ENCODE results near the gene MYRF. TPM values are rescaled to one million over a fixed set of nuclear protein-coding genes. Genes with fewer than 3 reads are reported as not detected.

Gene MYRF
- total RNA-seq, 1 donor from 2014 or later = 0.30 TPM

DNA sequence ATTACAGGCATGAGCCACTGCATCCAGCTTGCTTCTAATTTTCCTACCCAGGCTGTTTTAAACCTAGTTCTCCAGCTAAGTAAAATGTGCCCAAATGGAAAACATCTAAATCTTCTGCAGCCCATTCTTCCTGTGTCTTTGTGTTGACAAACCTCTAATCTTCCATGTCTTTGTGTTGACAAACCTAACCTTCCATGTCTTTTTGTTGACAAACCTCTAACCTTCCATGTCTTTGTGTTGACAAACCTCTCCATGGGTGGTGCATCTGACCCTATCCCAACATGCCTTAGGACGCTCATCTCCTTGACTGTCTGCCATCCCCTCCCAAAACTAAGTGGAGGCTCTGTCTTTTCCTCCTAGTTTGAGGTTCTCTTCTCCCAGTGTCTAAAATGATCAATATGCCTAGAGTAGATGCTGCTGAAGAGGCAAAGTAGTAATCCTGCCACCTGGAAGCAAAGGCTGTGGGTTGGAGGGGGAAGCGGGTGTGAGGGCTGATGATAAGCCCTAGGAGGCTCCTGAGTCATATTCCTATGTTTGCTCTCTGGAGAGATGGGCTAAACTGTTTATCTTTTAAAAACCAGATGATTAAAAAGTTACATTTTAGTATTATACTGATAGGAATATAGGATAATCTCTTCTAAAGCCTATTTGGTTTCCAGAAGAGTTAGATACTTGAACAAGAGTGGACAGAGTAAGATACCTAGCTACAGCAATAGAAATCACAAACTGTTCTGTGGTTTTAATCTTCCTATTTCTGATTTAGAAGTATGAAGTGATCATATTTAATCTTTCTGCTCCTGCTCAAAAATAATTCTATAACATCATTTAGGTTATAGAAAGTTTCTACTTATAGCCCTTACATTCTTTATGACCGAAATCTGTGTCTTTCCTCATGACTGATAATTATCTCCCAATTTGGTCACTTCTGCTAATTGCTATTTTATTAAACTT lies 48.2 kb downstream of the MYRF start:
- no peak for DNase-seq (ENCODE audit: missing footprints)
- no peak for ATAC-seq
- intact Hi-C loops (cut with DNase I) = no loop called here

DNA sequence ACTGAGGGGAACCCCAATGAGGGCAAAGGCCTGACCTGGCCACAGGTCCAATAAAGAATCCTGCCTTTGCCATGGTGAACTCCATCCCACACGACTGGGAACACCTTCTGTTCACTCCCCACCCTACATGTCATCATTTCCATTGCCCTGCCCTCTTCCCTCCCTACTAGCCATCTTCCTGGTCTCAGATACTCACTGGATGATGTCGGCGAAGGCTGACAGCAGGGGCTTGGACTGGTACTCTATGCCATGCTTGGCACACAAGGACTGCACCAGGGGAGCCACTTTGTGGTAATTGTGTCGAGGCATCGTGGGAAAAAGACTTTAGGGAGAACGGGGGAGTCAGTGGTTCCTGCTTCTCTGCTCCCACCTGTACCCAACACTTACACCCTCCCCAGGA lies 50.2 kb downstream of the MYRF start:
- no peak for ATAC-seq
- intact Hi-C loops (cut with DNase I) = no loop called here
- no peak for DNase-seq (ENCODE audit: missing footprints)

DNA sequence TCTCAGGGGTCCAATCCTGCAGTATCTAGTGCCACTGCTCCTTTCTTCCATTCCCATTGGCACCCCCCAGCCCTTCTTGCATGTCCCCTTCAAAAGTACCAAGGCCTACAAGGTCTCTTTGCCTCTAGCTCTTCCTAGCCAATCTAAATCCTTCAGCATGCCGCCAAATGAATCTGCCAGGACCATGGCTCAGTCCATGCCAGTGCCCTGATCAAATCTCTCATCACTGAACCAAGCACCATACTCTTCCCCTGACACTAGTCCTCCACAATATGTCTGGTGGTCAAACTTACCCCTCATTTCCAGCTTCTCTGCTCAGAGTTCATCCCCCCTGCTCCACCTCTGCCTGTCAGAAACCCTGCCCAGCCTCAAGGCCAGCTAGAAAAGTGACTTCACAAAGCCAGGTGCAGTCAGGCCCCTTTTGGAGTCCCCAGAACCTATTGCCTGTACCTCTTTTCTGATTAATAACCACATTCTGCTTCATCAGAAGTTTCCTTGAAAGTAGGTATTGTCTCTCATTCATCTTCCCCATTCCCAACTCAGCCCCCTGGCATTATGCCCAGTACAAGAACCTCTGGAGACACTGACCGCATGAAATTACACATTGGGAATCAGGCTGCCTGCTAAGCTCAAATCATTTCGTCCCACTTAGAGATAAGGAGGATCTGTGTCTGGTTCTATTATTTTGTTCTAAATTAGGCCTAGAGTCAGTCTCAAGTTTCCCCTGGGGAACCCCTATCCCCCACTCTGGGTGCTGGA lies 51.6 kb downstream of the MYRF start:
- ATAC-seq (no peak), DNase-seq (ENCODE audit: missing footprints) (no peak)
- intact Hi-C loops (cut with DNase I) = no loop called here

DNA sequence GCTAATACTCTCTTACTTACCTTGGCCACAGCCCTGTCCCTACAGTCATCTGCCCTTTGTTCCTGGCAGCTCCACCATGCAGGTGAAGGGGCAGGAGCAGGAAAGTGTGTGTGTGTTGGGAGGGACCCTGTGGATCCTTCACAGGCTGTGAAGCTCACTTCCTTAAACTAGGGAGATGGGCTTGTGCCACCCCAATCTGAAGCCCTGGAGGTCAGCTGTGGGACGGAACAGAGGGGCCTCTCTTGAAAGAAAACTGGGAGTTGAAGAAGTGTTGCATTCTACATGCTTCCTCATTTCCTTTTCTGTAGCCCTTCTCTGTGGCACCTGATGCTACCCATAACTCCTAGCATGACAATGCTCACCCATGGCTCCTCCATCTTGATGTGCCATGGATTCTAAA lies 52.7 kb downstream of the MYRF start:
- DNase-seq (ENCODE audit: missing footprints) (no peak), ATAC-seq (no peak)
- intact Hi-C loops (cut with DNase I) = no loop called here

DNA sequence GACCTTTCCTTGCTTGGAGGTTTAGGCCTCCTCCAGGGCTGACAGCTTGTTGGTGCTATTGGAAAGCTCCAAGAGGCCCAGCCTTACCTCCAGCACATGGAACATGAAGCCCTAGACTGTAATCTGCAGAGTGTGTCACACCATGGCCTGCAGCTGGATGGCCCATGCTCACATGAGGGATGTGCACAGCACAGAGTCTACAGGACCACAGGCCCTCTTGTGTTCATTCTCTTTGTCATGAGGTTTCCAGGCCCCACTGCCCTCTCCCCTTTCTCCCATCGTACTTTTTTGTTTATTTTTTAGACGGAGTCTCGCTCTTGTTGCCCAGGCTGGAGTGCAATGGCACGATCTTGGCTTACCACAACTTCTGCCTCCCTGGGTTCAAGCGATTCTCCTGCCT lies 54.3 kb downstream of the MYRF start:
- no peak for DNase-seq (ENCODE audit: missing footprints)
- no peak for ATAC-seq
- intact Hi-C loops (cut with DNase I) = no loop called here

DNA sequence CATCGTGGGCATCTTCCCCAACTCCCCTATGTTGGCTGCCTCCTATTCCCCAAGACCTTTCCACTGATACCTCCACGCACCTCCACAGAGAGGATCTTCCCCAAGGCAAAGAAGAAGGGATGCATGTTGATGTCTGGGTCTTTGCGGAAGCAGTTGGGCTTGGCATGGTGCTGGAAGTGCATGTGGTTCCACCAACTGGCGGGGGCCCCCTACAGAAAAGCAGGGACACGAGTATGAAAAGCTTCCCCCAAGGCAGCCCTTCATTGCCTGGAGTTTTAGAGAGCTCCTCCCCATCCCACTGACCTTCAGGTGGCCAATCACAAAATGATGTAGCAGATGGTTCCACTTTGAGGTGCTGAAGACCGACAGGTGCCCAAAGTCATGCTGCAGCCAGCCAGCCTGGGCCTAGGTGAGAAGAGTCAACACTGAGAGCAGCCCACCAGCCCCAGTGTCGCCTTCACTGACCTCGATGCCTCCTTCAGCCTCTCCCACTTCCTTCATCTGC lies 58.3 kb downstream of the MYRF start:
- intact Hi-C loops (cut with DNase I) = no loop called here
- no peak for DNase-seq (ENCODE audit: missing footprints)
- ATAC-seq = no peak

DNA sequence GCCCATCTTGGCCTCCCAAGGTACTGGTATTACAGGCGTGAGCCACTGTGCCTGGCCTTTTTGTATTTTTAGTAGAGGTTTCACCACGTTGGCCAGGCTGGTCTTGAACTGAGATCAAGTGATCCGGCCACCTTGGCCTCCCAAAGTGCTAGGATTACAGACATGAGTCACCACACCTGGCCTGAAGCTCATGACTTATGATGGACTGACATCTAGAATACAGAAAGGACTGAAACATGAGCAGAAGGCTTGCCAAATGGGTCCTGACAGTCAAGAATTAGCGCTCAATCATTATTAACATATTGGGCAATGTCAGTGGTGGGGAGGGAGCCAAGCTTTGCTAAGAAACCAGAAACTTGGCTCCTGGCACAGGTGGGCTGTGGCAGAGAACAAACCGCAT lies 59.4 kb downstream of the MYRF start:
- intact Hi-C loops (cut with DNase I) = no loop called here
- no peak for ATAC-seq

DNA sequence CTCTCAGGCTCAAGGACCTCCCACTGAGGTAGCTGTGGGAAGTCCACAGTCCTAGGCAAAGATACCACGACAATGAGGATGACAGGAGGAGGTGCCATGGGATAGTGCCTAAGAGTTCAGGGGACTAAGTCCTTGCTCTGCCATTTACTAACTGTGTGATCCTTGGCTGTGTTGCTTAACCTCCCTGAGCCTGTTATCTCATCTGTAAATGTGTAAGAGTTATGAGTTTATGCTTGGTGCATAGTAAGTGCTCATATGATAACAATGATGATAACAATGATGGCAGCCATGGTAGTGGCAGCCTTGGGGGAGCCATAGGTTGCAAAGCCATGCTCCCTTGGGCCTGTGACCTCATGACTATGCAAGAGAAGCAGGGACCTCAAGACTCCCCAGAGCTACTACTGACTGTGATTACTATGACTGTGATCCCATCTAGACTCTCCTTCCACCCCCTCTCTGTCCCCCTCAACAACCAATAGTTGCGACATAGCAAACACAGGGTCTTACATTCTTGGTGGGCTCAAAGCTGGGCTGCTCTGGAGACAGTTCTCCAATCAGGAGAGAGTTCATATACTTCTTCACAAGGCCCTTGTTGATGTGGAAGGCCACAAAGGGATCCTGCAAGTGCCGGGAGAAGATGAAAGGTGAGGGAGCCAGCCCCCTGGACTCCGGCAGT lies 60.4 kb downstream of the MYRF start:
- DNase-seq (ENCODE audit: missing footprints) (no peak), ATAC-seq (no peak)
- intact Hi-C loops (cut with DNase I) = no loop called here

More for the DNA sequence above, 59.4 kb downstream of the MYRF start:
- no peak for DNase-seq (ENCODE audit: missing footprints)

DNA sequence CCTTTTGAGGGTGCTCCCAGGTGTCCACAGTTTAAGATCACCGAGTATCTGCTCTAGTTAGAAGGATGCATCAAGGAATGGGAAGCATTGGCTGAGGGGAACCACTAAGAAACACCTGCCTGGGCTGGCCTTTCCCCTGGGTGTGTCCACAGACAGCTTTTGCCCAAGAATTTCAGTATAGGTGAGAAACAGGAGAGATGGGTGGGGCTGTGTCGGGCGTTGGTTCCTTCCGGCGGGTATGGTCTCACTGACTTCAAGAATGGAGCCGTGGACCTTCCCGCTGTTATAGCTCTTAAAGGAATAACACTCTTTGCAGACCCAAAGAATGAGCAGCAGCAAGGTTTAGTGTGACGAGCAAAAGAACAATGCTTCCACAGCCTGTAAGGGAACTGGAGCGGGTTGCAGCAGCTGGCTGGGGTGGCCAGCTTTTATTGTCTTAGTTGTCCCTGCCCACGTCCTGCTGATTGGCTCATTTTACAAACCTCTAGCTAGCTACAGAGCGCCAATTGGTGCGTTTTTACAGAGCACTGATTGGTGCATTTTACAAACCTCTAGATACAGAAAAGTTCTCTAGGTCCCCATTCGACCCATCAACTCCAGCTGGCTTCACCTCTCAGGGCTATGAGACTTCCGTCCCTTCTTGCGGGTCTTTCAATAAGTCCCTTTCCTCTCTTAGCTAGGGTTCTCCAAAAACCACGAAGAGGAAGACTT lies 62.0 kb downstream of the MYRF start:
- intact Hi-C loops (cut with DNase I) = no loop called here
- ATAC-seq = no peak
- no peak for DNase-seq (ENCODE audit: missing footprints)

DNA sequence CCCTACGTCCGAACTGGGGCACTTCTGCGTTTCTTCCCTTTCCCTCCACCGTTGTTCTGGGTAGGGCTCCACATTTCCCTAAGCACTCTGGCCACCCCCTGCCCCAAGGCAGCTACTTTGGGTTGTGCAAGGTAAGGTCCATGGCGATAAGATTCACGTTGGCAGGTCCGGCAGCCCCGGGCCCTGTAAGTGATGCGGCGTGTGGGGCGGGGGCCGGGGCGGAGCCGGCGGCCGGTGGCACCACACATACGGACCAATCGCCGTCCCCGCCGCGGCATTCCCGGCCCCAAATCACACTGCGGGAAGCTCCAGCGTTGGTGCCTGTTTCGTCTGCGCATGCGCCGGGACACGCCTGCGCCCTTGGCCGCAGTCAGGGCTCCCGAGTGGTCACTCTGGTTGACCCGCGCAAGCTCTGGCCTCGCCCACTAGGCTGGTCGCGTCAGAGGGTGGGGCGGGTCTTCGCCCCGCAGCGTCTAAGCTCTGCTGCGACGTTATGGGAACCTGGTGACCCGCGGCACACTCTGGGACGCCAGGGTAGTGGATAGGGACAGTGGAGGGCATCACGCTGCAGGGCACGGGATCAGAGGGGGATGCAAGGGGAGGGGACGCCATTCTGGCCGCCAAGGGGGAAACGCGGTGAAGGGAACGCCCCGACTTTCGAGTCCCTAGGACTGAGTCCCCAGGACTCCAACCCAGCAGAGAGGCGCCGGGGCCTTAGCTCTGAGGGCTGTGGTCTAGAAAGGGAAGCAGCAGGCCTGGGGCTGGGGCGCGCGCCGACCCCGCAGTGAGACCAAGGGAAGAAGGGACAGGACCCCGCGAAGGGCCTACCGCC lies 62.7 kb downstream of the MYRF start:
- DNase-seq (ENCODE audit: missing footprints) = peak; percentile 97
- intact Hi-C loops (cut with DNase I) = loop anchor here (5.0 kb wide), 4 partner anchors 37 to 292 kb away; partner anchors contain the start of genes FADS3 and FTH1

DNA sequence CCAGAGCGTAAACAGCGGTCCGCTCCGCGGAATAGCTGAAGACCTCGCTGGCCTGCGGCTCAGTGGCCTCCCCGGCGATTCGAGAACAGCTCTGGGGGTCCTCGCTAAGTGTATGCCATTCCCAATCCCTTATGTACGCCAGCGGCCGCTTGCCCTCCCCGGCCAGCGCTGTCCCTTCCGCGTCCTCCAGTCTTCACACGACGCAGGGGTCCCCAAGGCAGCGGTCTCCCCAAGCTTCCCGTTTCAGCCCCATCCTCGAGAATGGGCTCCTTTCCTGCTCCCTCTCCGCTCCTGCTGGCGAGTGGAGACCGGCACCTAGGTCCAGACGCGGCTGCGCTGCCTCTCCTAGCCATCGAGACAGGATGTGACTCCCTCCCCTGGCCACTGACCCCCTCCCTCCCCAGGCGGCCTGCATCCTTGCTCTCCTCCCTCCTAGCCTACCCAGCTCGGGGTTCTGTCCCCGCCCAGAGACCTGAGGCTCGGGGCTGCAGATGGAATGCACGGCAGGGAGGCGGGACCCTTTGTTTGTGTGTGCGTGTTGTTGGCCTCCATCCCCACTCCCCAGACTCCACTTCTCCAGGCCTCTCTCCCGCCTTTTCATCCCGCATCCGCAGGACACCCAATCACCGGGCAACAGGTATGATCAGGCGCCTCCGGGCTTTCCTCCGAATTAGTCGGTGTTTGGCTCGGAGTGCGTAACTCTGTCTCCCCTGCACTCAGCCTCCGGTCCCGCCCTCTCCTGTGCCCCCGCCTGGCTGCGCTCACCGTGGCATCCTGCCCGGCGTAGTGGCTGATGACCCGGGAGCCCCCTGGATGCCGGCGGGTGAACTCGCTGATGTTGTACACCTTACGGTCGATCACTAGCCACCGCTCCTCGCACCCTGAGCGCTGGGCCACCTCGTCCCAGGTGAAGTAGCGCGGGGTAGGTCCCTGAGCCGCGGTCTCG lies 63.6 kb downstream of the MYRF start:
- DNase-seq (ENCODE audit: missing footprints) (peak; percentile 85), ATAC-seq (peak; percentile 44)
- intact Hi-C loops (cut with DNase I) = loop anchor here (5.0 kb wide), 4 partner anchors 36 to 291 kb away; partner anchors contain the start of genes FADS3 and FTH1

More for the DNA sequence above, 62.7 kb downstream of the MYRF start:
- peak; percentile 97 for ATAC-seq

DNA sequence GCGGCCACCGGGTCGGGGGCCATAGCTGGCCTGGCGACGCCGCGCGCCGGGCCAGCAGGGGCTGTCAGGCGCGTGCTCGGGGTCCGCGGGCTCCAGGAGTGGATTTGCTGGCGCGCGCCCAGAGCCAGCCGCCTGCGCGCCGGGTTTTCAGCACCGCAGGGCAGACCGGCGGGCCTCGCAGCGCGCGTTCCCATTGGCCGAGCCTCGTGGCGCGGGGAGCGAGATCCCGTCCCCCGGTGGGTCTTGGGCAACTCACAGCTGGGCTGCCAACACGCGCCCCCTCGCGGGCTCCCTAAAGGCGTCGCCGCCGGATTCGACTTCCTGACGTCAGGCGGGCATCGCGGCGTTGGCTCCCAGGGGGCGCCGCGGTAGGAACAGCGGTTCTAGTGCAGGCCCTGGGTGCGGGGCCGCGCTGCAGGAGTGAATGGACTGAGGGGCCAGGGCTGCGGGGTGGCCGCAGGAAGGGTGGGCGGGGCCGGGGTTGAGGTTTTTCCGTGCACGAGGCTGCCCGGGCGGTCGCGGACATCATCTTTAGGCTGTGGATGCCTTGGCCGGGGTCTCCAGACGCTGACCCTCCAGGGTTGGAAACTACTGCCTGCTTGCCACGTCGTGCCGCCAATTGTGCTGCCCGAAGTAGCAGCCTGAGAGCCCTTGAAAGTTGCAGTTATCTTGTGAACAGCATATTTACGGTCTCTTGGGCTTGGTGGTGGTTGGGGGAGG lies 64.5 kb downstream of the MYRF start, which contains the start of gene FADS1:
FADS1 (minus strand) TSS at position 268 of the 720 bp plus-strand sequence; CDS start at position 194, 74 bp downstream.
- DNase-seq (ENCODE audit: missing footprints) = peak; percentile 95
- intact Hi-C loops (cut with DNase I) = loop anchor here (5.0 kb wide), 4 partner anchors 35 to 290 kb away; partner anchors contain the start of genes FADS3 and FTH1
- peak; percentile 53 for ATAC-seq

DNA sequence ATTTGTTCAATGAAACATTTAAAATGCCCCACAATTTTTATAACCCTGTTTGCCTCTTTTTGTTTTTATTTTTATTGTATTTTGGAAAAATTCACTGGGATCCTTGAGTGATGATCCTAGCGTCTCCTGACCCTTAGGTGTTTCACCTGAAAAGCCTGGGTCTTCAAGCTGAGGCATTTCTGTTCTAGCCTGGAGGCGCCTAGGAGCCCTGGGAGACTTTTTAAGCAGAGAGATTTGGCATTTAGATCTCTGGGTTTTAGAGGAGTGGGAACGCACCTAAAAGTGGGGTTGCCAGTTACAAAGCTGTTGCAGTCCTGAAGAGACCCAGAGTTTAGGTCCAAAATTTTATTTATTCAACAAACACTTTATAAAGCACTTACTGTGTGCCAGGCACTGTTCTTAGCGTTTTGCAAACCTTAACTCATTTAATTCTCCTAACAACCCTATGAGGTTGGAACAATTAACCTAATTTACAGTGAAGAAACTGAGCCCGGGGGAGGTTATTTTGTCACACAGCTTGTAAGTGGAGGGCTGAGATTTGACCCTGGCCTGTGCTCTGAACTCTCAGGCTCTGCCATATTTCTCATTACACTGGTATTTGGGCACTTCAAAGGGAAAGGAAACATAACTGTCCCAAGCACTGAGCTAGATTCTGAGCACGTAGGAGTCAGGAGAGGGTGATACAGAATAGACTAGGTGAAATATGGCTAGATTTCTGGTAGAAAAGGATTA lies 65.2 kb downstream of the MYRF start:
- DNase-seq (ENCODE audit: missing footprints) (no peak), ATAC-seq (no peak)
- intact Hi-C loops (cut with DNase I) = loop anchor here (5.0 kb wide), 4 partner anchors 35 to 290 kb away; partner anchors contain the start of genes FADS3 and FTH1

DNA sequence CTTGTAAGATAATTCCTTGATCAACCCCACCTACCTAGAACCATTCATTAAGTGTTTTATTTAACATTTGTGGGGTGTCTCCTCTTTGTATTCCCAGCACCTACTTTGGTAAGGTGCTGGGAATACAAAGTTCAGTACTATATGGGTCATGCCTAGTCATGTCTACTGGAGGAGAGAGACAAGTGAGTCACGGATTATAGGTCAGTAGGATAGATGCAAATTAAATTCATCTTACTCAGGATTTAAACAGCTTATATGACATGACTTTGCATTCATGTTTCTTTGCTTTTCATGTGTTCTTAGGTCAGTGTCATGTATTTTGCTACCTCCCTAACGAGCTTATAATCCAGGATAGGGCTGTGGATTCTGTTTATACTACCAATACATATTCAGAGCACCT lies 67.7 kb downstream of the MYRF start:
- ATAC-seq = no peak
- no peak for DNase-seq (ENCODE audit: missing footprints)
- intact Hi-C loops (cut with DNase I) = no loop called here
